Neural crest cell (in vitro differentiated cells): Measurements from ENCODE around the gene EXOC4. TPM values are rescaled to one million over a fixed set of nuclear protein-coding genes. Genes with fewer than 3 reads are reported as not detected.

Experiments
- DNase-seq: peaks from one replicate; pipeline ENCODE4 v3.0.0; 2021; ENCODE audit warnings: low read depth, mixed read lengths, low spot score
- H3K27ac Mint-ChIP-seq: one replicate; pipeline ENCODE4 v1.8.0; 2021; ENCODE audit warnings: mild to moderate bottlenecking, mixed read lengths; ENCODE audit not compliant: unreplicated experiment
- H3K27me3 Mint-ChIP-seq: 2 replicates; pipeline ENCODE4 v1.8.0; 2021; ENCODE audit warnings: low read depth, mild to moderate bottlenecking, mixed read lengths
- H3K36me3 Mint-ChIP-seq: 2 replicates; pipeline ENCODE4 v1.8.0; 2021; ENCODE audit warnings: low read depth, mild to moderate bottlenecking, mixed read lengths
- H3K4me1 Mint-ChIP-seq: 2 replicates; pipeline ENCODE4 v1.8.0; 2021; ENCODE audit warnings: mixed read lengths
- H3K4me3 Mint-ChIP-seq: one replicate; pipeline ENCODE4 v1.8.0; 2021; ENCODE audit warnings: mild to moderate bottlenecking, mixed read lengths
- H3K9me3 Mint-ChIP-seq: 2 replicates; pipeline ENCODE4 v1.8.0; 2021; ENCODE audit warnings: mixed read lengths
- CTCF ChIP-seq: fragments of 200-600 bp; sonication (generic); conservative IDR thresholded peaks from 2 replicates; pipeline ENCODE4 v1.5.0; 2021; ENCODE audit warnings: antibody characterized with exemption, mild to moderate bottlenecking
- total RNA-seq: library from RNA; stranded (reverse); gene quantifications from 2 replicates; pipeline ENCODE4 v1.2.1, GENCODE V29; 2021

EXOC4 gene
- total RNA-seq, 1 donor from 2014 or later, result 79.7 TPM

- Mint-ChIP-seq H3K36me3 (no peaks in the 10 kb centered on the region), H3K4me3 (no peak overlapping the region), H3K4me1 (no peaks in the 10 kb centered on the region), H3K9me3 (no peaks in the 10 kb centered on the region), H3K27ac (no peak overlapping the region), H3K27me3 (no peaks in the 10 kb centered on the region)
- no peak for TF ChIP-seq CTCF
- no peak for DNase-seq
These were observed 551.2 kb downstream of the EXOC4 start for GRCh38 chr7:133804127-133804526.

GRCh38 chr7:133805426-133805825 lies 552.5 kb downstream of the EXOC4 start:
- Mint-ChIP-seq H3K27ac (no peak overlapping the region), H3K27me3 (no peaks in the 10 kb centered on the region), H3K4me1 (no peaks in the 10 kb centered on the region), H3K4me3 (no peak overlapping the region), H3K9me3 (no peaks in the 10 kb centered on the region), H3K36me3 (no peaks in the 10 kb centered on the region)
- no peak for TF ChIP-seq CTCF
- DNase-seq, result no peak

GRCh38 chr7:133807624-133808492 lies 555.0 kb downstream of the EXOC4 start:
- DNase-seq, result no peak
- peaks cover 3% of the 10 kb centered on the region for H3K4me1 Mint-ChIP-seq
- no peak for TF ChIP-seq CTCF
- H3K4me3 Mint-ChIP-seq, result no peak overlapping the region
- H3K9me3 Mint-ChIP-seq, result no peaks in the 10 kb centered on the region
- no peak overlapping the region for H3K27ac Mint-ChIP-seq
- no peaks in the 10 kb centered on the region for H3K27me3 Mint-ChIP-seq
- H3K36me3 Mint-ChIP-seq, result no peaks in the 10 kb centered on the region

GRCh38 chr7:133808493-133808866 lies 555.6 kb downstream of the EXOC4 start:
- Mint-ChIP-seq H3K36me3 (no peaks in the 10 kb centered on the region), H3K9me3 (no peaks in the 10 kb centered on the region), H3K27ac (no peak overlapping the region), H3K27me3 (no peaks in the 10 kb centered on the region), H3K4me3 (no peak overlapping the region), H3K4me1 (peaks cover 6% of the 10 kb centered on the region)
- no peak for DNase-seq
- TF ChIP-seq CTCF, result no peak

- Mint-ChIP-seq H3K27me3 (no peaks in the 10 kb centered on the region), H3K4me1 (peaks cover 6% of the 10 kb centered on the region), H3K36me3 (peaks cover 4% of the 10 kb centered on the region), H3K9me3 (peaks cover 3% of the 10 kb centered on the region), H3K4me3 (no peak overlapping the region), H3K27ac (peak overlapping the region; percentile 83)
- DNase-seq, result no peak
- TF ChIP-seq CTCF, result no peak
These were observed 560.0 kb downstream of the EXOC4 start for GRCh38 chr7:133812877-133813276.
